Measurements from ENCODE around the gene GNAL.

The GNAL gene

GRCh38 chr18:11873670-11874340 lies 184.7 kb downstream of the GNAL start:
- TF ChIP-seq CTCF (IDR thresholded peaks at IDR 0.05; ENCODE audit: low read depth, low read length), result no peak
- no peak for DNase-seq (ENCODE audit: low read depth, low spot score)
- no peak overlapping the region for H3K4me3 ChIP-seq (ENCODE audit: low read depth, low read length)
- in situ Hi-C loops (cut with HindIII; ENCODE audit: low sequenced_read_pairs), result no loop called here

GRCh38 chr18:11874676-11875075 lies 185.6 kb downstream of the GNAL start:
- DNase-seq (ENCODE audit: low read depth, low spot score), result no peak
- H3K4me3 ChIP-seq (ENCODE audit: low read depth, low read length), result no peak overlapping the region
- TF ChIP-seq CTCF (IDR thresholded peaks at IDR 0.05; ENCODE audit: low read depth, low read length), result no peak
- in situ Hi-C loops (cut with HindIII; ENCODE audit: low sequenced_read_pairs), result no loop called here

- DNase-seq (ENCODE audit: low read depth, low spot score), result no peak
- in situ Hi-C loops (cut with HindIII; ENCODE audit: low sequenced_read_pairs), result no loop called here
- TF ChIP-seq CTCF (IDR thresholded peaks at IDR 0.05; ENCODE audit: low read depth, low read length), result no peak
- no peak overlapping the region for H3K4me3 ChIP-seq (ENCODE audit: low read depth, low read length)
Observed at GRCh38 chr18:11877497-11878135, 188.6 kb downstream of the GNAL start.

GRCh38 chr18:11880586-11881304 lies 191.7 kb downstream of the GNAL start:
- no peak overlapping the region for H3K4me3 ChIP-seq (ENCODE audit: low read depth, low read length)
- in situ Hi-C loops (cut with HindIII; ENCODE audit: low sequenced_read_pairs), result no loop called here
- TF ChIP-seq CTCF (IDR thresholded peaks at IDR 0.05; ENCODE audit: low read depth, low read length), result no peak
- no peak for DNase-seq (ENCODE audit: low read depth, low spot score)

GRCh38 chr18:11882636-11883035 lies 193.6 kb downstream of the GNAL start:
- no peak overlapping the region for H3K4me3 ChIP-seq (ENCODE audit: low read depth, low read length)
- in situ Hi-C loops (cut with HindIII; ENCODE audit: low sequenced_read_pairs), result no loop called here
- TF ChIP-seq CTCF (IDR thresholded peaks at IDR 0.05; ENCODE audit: low read depth, low read length), result no peak
- no peak for DNase-seq (ENCODE audit: low read depth, low spot score)

- in situ Hi-C loops (cut with HindIII; ENCODE audit: low sequenced_read_pairs), result no loop called here
- no peak overlapping the region for H3K4me3 ChIP-seq (ENCODE audit: low read depth, low read length)
- DNase-seq (ENCODE audit: low read depth, low spot score), result no peak
- TF ChIP-seq CTCF (IDR thresholded peaks at IDR 0.05; ENCODE audit: low read depth, low read length), result no peak
Observed at GRCh38 chr18:11883153-11883552, 194.1 kb downstream of the GNAL start.
